ENCODE data around the gene KLRF2.

- TF ChIP-seq CTCF (IDR thresholded peaks at IDR 0.05) (no peak), POLR2AphosphoS5 (IDR thresholded peaks at IDR 0.05) (no peak), POLR2A (IDR thresholded peaks at IDR 0.05) (no peak)
These were observed 55.3 kb downstream of the KLRF2 start for GRCh38 chr12:9936591-9936990.
